Right lobe of liver (tissue), 6 donors: ENCODE measurements around the gene HSPA12B. TPM values are rescaled to one million over a fixed set of nuclear protein-coding genes. Genes with fewer than 3 reads are reported as not detected.

Experiments used
- ATAC-seq, 4 donors: fragments of 200-7000 bp; cut with Tn5 transposase; one replicate each; pipeline ENCODE4 v1.9.1; 2020; ENCODE audit warnings: mild to moderate bottlenecking in 4 of 4, moderate library complexity in 4 of 4
- DNase-seq, 3 donors: peaks; one replicate each; pipeline ENCODE4 v3.0.0-alpha.2; 2020
- H3K27ac ChIP-seq, 3 donors: fragments of 200-600 bp; one replicate each; pipeline ENCODE4 v1.8.0; 2022
- H3K27me3 ChIP-seq, 2 donors: fragments of 200-600 bp; one replicate each; pipeline ENCODE4 v1.8.0; 2022
- H3K36me3 ChIP-seq, 4 donors: fragments of 200-600 bp; sonication (generic) in 1 of 4; one replicate each; pipeline versions ENCODE4 v1.5.1 to v1.8.0; 2017 to 2022; ENCODE audit warnings: control low read depth in 1 of 4
- H3K4me1 ChIP-seq, 4 donors: fragments of 200-600 bp; sonication (generic) in 1 of 4; one replicate each; pipeline versions ENCODE4 v1.5.1 to v1.8.0; 2017 to 2022; ENCODE audit warnings: control low read depth in 1 of 4
- H3K4me3 ChIP-seq, 3 donors: fragments of 200-600 bp; one replicate each; pipeline ENCODE4 v1.8.0; 2022
- H3K9me3 ChIP-seq, 4 donors: fragments of 200-600 bp; sonication (generic) in 1 of 4; one replicate each; pipeline versions ENCODE4 v1.5.1 to v1.8.0; 2017 to 2022; ENCODE audit warnings: control low read depth in 1 of 4
- POLR2A ChIP-seq: fragments of 450-650 bp; IDR thresholded peaks from one replicate; pipeline ENCODE4 v1.6.1; 2017; ENCODE audit warnings: antibody characterized with exemption, mild to moderate bottlenecking
- WGBS: methylation state at CpG from one replicate; pipeline ENCODE4 v1.1.6; 2018; ENCODE audit warnings: low coverage, low lambda C conversion rate; ENCODE audit not compliant: insufficient coverage; ENCODE audit errors: missing lambda C conversion rate; 5-methylcytosine and 5-hydroxymethylcytosine counted together
- intact Hi-C, 2 donors: fragments of 100-400 bp; cut with DNase I; formaldehyde crosslinking; loops; one replicate each; pipeline versions ENCODE4 v1.11.2 to v1.14.1; 2022
- total RNA-seq, 6 experiments: library from RNA; depleted of rRNA in 2 of 6; stranded (reverse); fragments of >200 nt in 2 of 6; fragmentation: NEBNext Ultra II Directional in 3 of 6; extraction: Animal tissue kit (Norgen Biotek cat#: 25700) in 3 of 6; gene quantifications; one replicate each; pipeline versions ENCODE4 v1.1.0 to v1.2.4, GENCODE V29; 2016 to 2023
- TF ChIP-seq, protein P1 (sequence below), 4 donors: fragments of 200-600 bp in 3 of 4; fragments of 450-650 bp in 1 of 4; IDR thresholded peaks; one replicate each; pipeline versions ENCODE4 v1.5.1 to v1.8.0; 2016 to 2022; ENCODE audit warnings: antibody characterized with exemption in 4 of 4, mild to moderate bottlenecking in 2 of 4
- donor health status: DM: no; HTN: yes; CAD: no.
- donor health status: DM: no; HTN: no; CAD: no.
- donor health status: DM: no; HTN: no; CAD: no.
- donor health status: DM: no; HTN: yes; CAD: no.
- donor health status: DM: no; HTN: yes; CAD: no.

HSPA12B gene
- total RNA-seq, 6 experiments from 2014 or later = 0.46 to 2.2 (median 0.97) TPM

DNA sequence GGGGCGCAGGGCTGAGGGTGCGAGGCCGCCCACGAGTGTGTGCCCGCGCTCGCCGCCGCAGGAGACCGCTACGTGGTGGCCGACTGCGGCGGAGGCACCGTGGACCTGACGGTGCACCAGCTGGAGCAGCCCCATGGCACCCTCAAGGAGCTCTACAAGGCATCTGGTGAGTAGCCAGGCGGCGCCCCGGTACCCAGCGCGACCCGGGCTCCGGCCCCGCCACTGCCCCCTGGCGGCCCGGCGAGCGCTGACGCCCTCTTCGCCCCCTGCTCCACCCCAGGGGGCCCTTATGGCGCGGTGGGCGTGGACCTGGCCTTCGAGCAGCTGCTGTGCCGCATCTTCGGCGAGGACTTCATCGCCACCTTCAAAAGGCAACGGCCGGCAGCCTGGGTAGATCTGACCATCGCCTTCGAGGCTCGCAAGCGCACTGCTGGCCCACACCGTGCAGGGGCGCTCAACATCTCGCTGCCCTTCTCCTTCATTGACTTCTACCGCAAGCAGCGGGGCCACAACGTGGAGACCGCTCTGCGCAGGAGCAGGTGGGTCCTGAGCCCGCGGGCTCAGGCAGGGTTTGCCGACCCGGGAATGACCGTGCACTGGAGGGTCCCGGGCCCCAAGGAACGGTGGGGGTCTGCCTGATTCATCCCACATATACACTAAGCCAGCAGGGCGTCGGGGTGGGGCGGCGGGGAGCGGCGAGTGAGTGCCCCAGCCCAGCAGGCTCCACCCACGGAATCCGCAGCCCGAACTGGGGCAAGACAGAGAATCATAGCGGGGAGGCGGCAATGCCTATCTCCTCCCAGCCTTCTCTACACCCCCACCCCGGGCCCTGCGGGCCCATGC lies 17.4 kb downstream of the HSPA12B start:
- Histone ChIP-seq H3K9me3 (no peaks in the 10 kb centered on the region), H3K4me1 (peaks cover 0 to 23% (median 0%) of the 10 kb centered on the region in 4 donors), H3K27me3 (peaks cover 0 to 6% of the 10 kb centered on the region in 2 donors), H3K27ac (no peak overlapping the region), H3K36me3 (no peaks in the 10 kb centered on the region), H3K4me3 (no peak overlapping the region)
- WGBS = no CpG with 5 or more reads among the region's 72 CpGs
- TF ChIP-seq, protein P1, sequence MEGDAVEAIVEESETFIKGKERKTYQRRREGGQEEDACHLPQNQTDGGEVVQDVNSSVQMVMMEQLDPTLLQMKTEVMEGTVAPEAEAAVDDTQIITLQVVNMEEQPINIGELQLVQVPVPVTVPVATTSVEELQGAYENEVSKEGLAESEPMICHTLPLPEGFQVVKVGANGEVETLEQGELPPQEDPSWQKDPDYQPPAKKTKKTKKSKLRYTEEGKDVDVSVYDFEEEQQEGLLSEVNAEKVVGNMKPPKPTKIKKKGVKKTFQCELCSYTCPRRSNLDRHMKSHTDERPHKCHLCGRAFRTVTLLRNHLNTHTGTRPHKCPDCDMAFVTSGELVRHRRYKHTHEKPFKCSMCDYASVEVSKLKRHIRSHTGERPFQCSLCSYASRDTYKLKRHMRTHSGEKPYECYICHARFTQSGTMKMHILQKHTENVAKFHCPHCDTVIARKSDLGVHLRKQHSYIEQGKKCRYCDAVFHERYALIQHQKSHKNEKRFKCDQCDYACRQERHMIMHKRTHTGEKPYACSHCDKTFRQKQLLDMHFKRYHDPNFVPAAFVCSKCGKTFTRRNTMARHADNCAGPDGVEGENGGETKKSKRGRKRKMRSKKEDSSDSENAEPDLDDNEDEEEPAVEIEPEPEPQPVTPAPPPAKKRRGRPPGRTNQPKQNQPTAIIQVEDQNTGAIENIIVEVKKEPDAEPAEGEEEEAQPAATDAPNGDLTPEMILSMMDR (IDR thresholded peaks at IDR 0.05) = peak; percentile 45 to 78 (median 55)
- no peak for TF ChIP-seq POLR2A
- intact Hi-C loops = no loop called here
- peak in 1 of 3 donors; percentile 42 for DNase-seq
- ATAC-seq = peak in 3 of 4 donors; percentile 11 to 32 (median 18)

DNA sequence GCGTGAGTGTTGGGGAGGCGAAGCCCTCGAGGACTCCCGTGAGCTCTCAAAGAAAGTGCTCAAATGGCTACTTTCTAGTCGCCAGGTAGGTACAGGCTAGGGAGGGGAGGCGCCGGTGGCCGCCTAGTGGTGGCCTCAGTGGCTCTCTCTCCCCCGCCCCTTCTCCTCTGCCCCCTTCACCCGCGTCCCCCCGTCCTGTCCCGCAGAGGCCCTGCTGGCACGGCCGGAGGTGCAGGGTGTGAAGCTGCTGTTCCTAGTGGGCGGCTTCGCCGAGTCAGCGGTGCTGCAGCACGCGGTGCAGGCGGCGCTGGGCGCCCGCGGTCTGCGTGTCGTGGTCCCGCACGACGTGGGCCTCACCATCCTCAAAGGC lies 18.8 kb downstream of the HSPA12B start:
- intact Hi-C loops = no loop called here
- DNase-seq = peak in 1 of 3 donors; percentile 42
- Histone ChIP-seq H3K27me3 (peaks cover 0 to 6% of the 10 kb centered on the region in 2 donors), H3K4me3 (peak overlapping the region in 1 of 3 donors; percentile 39), H3K27ac (no peak overlapping the region), H3K4me1 (peaks cover 0 to 23% (median 0%) of the 10 kb centered on the region in 4 donors), H3K36me3 (no peaks in the 10 kb centered on the region), H3K9me3 (no peaks in the 10 kb centered on the region)
- TF ChIP-seq POLR2A = no peak
- TF ChIP-seq, protein P1 (IDR thresholded peaks at IDR 0.05) = no peak
- WGBS = 65% methylated on average over 4 of the region's 31 CpGs
- ATAC-seq = no peak

DNA sequence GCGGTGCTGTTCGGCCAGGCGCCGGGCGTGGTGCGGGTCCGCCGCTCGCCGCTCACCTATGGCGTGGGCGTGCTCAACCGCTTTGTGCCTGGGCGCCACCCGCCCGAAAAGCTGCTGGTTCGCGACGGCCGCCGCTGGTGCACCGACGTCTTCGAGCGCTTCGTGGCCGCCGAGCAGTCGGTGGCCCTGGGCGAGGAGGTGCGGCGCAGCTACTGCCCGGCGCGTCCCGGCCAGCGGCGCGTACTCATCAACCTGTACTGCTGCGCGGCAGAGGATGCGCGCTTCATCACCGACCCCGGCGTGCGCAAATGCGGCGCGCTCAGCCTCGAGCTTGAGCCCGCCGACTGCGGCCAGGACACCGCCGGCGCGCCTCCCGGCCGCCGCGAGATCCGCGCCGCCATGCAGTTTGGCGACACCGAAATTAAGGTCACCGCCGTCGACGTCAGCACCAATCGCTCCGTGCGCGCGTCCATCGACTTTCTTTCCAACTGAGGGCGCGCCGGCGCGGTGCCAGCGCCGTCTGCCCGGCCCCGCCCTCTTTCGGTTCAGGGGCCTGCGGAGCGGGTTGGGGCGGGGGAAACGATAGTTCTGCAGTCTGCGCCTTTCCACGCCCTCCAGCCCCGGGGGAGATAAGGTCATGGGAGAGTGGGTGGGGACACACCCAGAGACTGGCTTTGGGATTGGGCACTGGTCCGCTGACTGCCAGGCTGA lies 19.3 kb downstream of the HSPA12B start:
- Histone ChIP-seq H3K27me3 (peaks cover 0 to 6% of the 10 kb centered on the region in 2 donors), H3K4me3 (peak overlapping the region; percentile 39 to 49 (median 41)), H3K4me1 (peaks cover 0 to 23% (median 0%) of the 10 kb centered on the region in 4 donors), H3K27ac (no peak overlapping the region), H3K36me3 (no peaks in the 10 kb centered on the region), H3K9me3 (no peaks in the 10 kb centered on the region)
- ATAC-seq (peak; percentile 52 to 78 (median 75)), DNase-seq (peak in 2 of 3 donors; percentile 74 to 75)
- TF ChIP-seq, protein P1 (IDR thresholded peaks at IDR 0.05) = no peak
- TF ChIP-seq POLR2A = no peak
- 27% methylated on average over 23 of the region's 95 CpGs for WGBS
- intact Hi-C loops = no loop called here

DNA sequence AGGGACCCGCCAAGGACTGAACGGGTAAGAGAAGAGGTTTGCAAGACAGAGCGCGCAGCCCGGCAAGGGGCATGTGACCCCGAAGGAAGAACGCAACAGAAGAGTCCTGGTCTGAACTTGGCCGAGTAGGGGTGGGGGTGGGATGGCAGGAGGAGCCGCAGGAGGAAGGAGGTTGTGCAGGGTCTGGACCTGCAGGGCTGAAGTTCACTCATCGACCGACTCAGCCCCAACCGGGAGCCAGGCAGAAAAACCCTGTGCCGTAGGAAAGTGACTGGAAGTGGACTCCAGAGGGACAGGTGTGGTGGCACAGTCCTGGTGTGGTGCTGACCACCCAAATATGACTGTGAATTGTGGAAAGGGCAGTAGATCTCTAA lies 19.9 kb downstream of the HSPA12B start:
- H3K9me3 ChIP-seq = no peaks in the 10 kb centered on the region
- TF ChIP-seq POLR2A = no peak
- TF ChIP-seq, protein P1 (IDR thresholded peaks at IDR 0.05) = no peak
- ATAC-seq (peak; percentile 23 to 51 (median 31)), DNase-seq (no peak)
- no peak overlapping the region for H3K27ac ChIP-seq
- intact Hi-C loops = no loop called here
- peaks cover 0 to 23% (median 0%) of the 10 kb centered on the region in 4 donors for H3K4me1 ChIP-seq
- peaks cover 0 to 6% of the 10 kb centered on the region in 2 donors for H3K27me3 ChIP-seq
- no peaks in the 10 kb centered on the region for H3K36me3 ChIP-seq
- H3K4me3 ChIP-seq = peak overlapping the region; percentile 39 to 49 (median 41)
- 17% methylated on average over 11 of the region's 13 CpGs for WGBS
